Epithelial cell of esophagus (primary cell): Measurements from ENCODE around the gene KPNA1.

Experiments
- DNase-seq: peaks from one replicate; pipeline ENCODE4 v3.0.0; 2010; ENCODE audit warnings: low read depth
- H3K4me3 ChIP-seq: 2 replicates; pipeline ENCODE4 v1.5.1; 2011; ENCODE audit warnings: mild to moderate bottlenecking, low read length, control low read depth
- CTCF ChIP-seq: IDR thresholded peaks from 2 replicates; pipeline ENCODE4 v1.5.1; 2011; ENCODE audit warnings: low read depth, mild to moderate bottlenecking, low read length, control low read depth, inconsistent platforms; ENCODE audit not compliant: insufficient read depth; ENCODE audit errors: missing control alignments

The KPNA1 gene

GRCh38 chr3:122405015-122405414 is 109.7 kb downstream of the KPNA1 start:
- DNase-seq: no peak
- H3K4me3 ChIP-seq: no peak overlapping the region
- TF ChIP-seq CTCF: no peak

GRCh38 chr3:122403489-122403888 is 111.2 kb downstream of the KPNA1 start:
- peak; percentile 67 for DNase-seq
- no peak overlapping the region for H3K4me3 ChIP-seq
- TF ChIP-seq CTCF: no peak

- no peak for TF ChIP-seq CTCF
- no peak for DNase-seq
- H3K4me3 ChIP-seq: no peak overlapping the region
These were observed 115.8 kb downstream of the KPNA1 start for GRCh38 chr3:122398920-122399319.

- no peak overlapping the region for H3K4me3 ChIP-seq
- no peak for TF ChIP-seq CTCF
- DNase-seq: no peak
These were observed 117.5 kb downstream of the KPNA1 start for GRCh38 chr3:122397201-122397600.

- no peak overlapping the region for H3K4me3 ChIP-seq
- no peak for DNase-seq
- no peak for TF ChIP-seq CTCF
These were observed 118.2 kb downstream of the KPNA1 start for GRCh38 chr3:122396511-122396910.

GRCh38 chr3:122395582-122395981 is 119.2 kb downstream of the KPNA1 start:
- DNase-seq: no peak

More at GRCh38 chr3:122395582-122395981, 119.2 kb downstream of the KPNA1 start:
- TF ChIP-seq CTCF: no peak
- no peak overlapping the region for H3K4me3 ChIP-seq
